Measurements from ENCODE around the gene PLEKHF1.

Gene PLEKHF1

GRCh38 chr19:29680447-29680846 lies 15.2 kb downstream of the PLEKHF1 start:
- DNase-seq = peak; percentile 79

- DNase-seq = no peak
Measured at GRCh38 chr19:29680937-29681336, 15.7 kb downstream of the PLEKHF1 start.

- DNase-seq = no peak
Measured at GRCh38 chr19:29681422-29682235, 16.4 kb downstream of the PLEKHF1 start.

GRCh38 chr19:29682236-29682895 lies 17.1 kb downstream of the PLEKHF1 start:
- no peak for DNase-seq

- DNase-seq = no peak
Measured at GRCh38 chr19:29683009-29683408, 17.7 kb downstream of the PLEKHF1 start.

- no peak for DNase-seq
Measured at GRCh38 chr19:29685326-29685725, 20.1 kb downstream of the PLEKHF1 start.

GRCh38 chr19:29686285-29686805 lies 21.1 kb downstream of the PLEKHF1 start:
- DNase-seq = no peak

- no peak for DNase-seq
Measured at GRCh38 chr19:29687244-29687896, 22.1 kb downstream of the PLEKHF1 start.

GRCh38 chr19:29687897-29688728 lies 22.9 kb downstream of the PLEKHF1 start:
- no peak for DNase-seq

GRCh38 chr19:29690842-29691241 lies 25.6 kb downstream of the PLEKHF1 start:
- DNase-seq = peak; percentile 49

GRCh38 chr19:29694161-29694560 lies 28.9 kb downstream of the PLEKHF1 start:
- DNase-seq = no peak

- DNase-seq = peak; percentile 76
Measured at GRCh38 chr19:29694669-29695627, 29.7 kb downstream of the PLEKHF1 start.

GRCh38 chr19:29695765-29696564 lies 30.7 kb downstream of the PLEKHF1 start:
- no peak for DNase-seq

- no peak for DNase-seq
Measured at GRCh38 chr19:29696565-29696846, 31.2 kb downstream of the PLEKHF1 start.

GRCh38 chr19:29697523-29698261 lies 32.4 kb downstream of the PLEKHF1 start:
- no peak for DNase-seq

GRCh38 chr19:29699861-29700260 lies 34.6 kb downstream of the PLEKHF1 start:
- DNase-seq = no peak

GRCh38 chr19:29700498-29700897 lies 35.2 kb downstream of the PLEKHF1 start:
- no peak for DNase-seq

GRCh38 chr19:29702161-29702962 lies 37.1 kb downstream of the PLEKHF1 start:
- DNase-seq = no peak

GRCh38 chr19:29702963-29703320 lies 37.7 kb downstream of the PLEKHF1 start:
- no peak for DNase-seq
